ENCODE data around the gene ANO3. TPM values are rescaled to one million over a fixed set of nuclear protein-coding genes. Genes with fewer than 3 reads are reported as not detected.

The ANO3 gene
- total RNA-seq, 4 donors from 2014 or later: 0.12 to 0.32 (median 0.19) TPM; not detected in 1

GRCh38 chr11:26597899-26598298, 266.0 kb downstream of the ANO3 start:
- WGBS, 2 donors: 81 to 91% methylated on average over 2 of the region's 2 CpGs
- DNase-seq (ENCODE audit: low spot score in 2 of 2): no peak
- no peak overlapping the region for H3K4me3 ChIP-seq (ENCODE audit: low read depth, poor library complexity, severe bottlenecking)
- no peak for TF ChIP-seq POLR2A (IDR thresholded peaks at IDR 0.05)
- TF ChIP-seq, protein P1, sequence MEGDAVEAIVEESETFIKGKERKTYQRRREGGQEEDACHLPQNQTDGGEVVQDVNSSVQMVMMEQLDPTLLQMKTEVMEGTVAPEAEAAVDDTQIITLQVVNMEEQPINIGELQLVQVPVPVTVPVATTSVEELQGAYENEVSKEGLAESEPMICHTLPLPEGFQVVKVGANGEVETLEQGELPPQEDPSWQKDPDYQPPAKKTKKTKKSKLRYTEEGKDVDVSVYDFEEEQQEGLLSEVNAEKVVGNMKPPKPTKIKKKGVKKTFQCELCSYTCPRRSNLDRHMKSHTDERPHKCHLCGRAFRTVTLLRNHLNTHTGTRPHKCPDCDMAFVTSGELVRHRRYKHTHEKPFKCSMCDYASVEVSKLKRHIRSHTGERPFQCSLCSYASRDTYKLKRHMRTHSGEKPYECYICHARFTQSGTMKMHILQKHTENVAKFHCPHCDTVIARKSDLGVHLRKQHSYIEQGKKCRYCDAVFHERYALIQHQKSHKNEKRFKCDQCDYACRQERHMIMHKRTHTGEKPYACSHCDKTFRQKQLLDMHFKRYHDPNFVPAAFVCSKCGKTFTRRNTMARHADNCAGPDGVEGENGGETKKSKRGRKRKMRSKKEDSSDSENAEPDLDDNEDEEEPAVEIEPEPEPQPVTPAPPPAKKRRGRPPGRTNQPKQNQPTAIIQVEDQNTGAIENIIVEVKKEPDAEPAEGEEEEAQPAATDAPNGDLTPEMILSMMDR (IDR thresholded peaks at IDR 0.05): no peak
- intact Hi-C loops (cut with DNase I; ENCODE audit: low total_unique reads): no loop called here

GRCh38 chr11:26599425-26599824, 267.5 kb downstream of the ANO3 start:
- no peak overlapping the region for H3K4me3 ChIP-seq (ENCODE audit: low read depth, poor library complexity, severe bottlenecking)
- intact Hi-C loops (cut with DNase I; ENCODE audit: low total_unique reads): no loop called here
- DNase-seq (ENCODE audit: low spot score in 2 of 2): no peak
- 53 to 54% methylated on average over 2 of the region's 2 CpGs for WGBS, 2 donors
- TF ChIP-seq POLR2A (IDR thresholded peaks at IDR 0.05): no peak
- TF ChIP-seq, protein P1 (IDR thresholded peaks at IDR 0.05): no peak

DNA sequence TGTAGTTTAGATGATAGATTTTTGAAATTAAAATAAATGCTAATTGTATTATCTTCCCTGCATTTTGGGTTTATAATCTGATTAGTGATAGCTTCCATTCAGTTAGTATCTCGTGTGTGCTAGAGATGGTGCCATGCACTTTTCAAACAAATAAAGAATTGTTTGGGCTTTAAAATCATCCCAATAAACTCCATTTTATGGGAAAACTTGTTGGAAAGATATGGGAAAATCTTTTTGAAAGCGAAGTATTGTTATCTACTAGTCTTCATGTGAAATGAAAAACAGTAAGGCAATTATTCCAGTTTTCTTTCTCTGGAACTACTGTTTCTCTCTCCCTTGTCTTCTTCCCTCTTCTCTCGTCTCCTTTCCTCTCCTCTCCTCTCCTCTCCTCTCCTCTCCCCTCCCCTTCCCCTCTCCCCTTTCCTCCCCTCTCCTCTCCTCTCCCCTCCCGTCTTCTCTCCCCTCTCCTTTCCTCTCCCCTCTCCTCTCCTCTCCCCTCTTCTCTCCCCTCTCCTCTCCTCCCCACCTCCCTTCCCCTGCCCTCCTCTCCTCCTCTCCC, 268.0 kb downstream of the ANO3 start:
- DNase-seq (ENCODE audit: low spot score in 2 of 2): no peak
- TF ChIP-seq, protein P1 (IDR thresholded peaks at IDR 0.05): no peak
- no peak for TF ChIP-seq POLR2A (IDR thresholded peaks at IDR 0.05)
- intact Hi-C loops (cut with DNase I; ENCODE audit: low total_unique reads): no loop called here
- 64 to 71% methylated on average over 3 to 4 of the region's 4 CpGs for WGBS, 2 donors
- no peak overlapping the region for H3K4me3 ChIP-seq (ENCODE audit: low read depth, poor library complexity, severe bottlenecking)

- WGBS, 2 donors: 91 to 96% methylated on average over 7 of the region's 7 CpGs
- no peak for TF ChIP-seq POLR2A (IDR thresholded peaks at IDR 0.05)
- intact Hi-C loops (cut with DNase I; ENCODE audit: low total_unique reads): no loop called here
- H3K4me3 ChIP-seq (ENCODE audit: low read depth, poor library complexity, severe bottlenecking): no peak overlapping the region
- DNase-seq (ENCODE audit: low spot score in 2 of 2): no peak
Observed at GRCh38 chr11:26607725-26608506, 276.0 kb downstream of the ANO3 start.

DNA sequence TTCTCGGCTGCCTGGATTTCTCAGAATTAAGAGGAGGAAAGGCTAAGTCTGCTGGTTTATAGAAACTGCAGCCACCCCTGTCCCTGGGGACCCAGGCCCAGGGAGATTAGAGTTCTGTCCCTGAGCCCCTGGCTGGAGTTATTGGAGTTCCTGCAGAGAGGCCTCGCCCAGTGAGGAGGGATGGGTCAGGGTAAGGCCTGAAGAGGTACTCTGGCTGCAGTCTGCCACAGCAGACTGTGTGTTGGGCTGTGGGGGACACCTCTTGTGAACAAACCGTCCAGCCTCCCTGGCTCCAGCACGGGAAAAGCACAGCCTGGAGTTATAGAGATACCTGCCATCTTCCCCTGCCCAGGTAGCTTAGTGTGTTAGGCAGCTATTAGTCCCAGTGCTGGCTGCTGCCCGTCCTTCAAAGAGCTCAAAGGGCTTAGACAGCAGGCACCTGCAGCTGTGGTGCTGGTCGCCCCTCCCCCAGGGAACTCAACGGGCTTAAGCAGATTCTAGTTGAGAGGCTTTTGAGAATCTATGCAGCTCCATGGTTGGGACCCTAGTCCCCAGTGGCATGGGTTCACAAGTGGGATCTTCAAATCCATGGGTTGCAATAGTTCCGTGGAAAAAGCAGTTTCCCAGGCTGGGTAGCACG, 276.7 kb downstream of the ANO3 start:
- 82 to 86% methylated on average over 8 to 9 of the region's 9 CpGs for WGBS, 2 donors
- TF ChIP-seq, protein P1 (IDR thresholded peaks at IDR 0.05): no peak
- no peak for TF ChIP-seq POLR2A (IDR thresholded peaks at IDR 0.05)
- H3K4me3 ChIP-seq (ENCODE audit: low read depth, poor library complexity, severe bottlenecking): no peak overlapping the region
- intact Hi-C loops (cut with DNase I; ENCODE audit: low total_unique reads): no loop called here
- no peak for DNase-seq (ENCODE audit: low spot score in 2 of 2)

DNA sequence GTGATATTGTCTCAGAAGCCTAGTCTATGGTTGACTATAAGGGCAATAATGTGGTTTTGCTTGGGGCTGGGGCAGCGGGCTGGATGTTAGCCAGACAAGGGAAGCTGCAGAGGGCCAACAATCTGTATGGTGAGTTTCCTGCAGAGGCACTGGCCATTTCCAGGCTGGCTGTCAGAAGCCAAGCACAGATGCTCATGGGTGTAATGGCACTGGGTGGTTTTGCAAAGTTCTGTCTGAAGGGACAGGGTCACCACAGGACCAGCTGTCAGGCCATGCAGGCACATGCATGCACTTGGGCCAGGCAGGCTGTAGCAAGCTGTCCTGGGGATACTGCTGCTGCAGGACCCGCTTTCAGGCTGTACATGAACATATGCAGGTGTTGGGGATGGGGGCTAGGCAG, 281.8 kb downstream of the ANO3 start:
- intact Hi-C loops (cut with DNase I; ENCODE audit: low total_unique reads): no loop called here
- WGBS, 2 donors: 77 to 96% methylated on average over 2 of the region's 2 CpGs
- H3K4me3 ChIP-seq (ENCODE audit: low read depth, poor library complexity, severe bottlenecking): no peak overlapping the region
- no peak for DNase-seq (ENCODE audit: low spot score in 2 of 2)
- TF ChIP-seq, protein P1 (IDR thresholded peaks at IDR 0.05): no peak
